IMR-90 (cell line): Measurements from ENCODE around the gene JPT1. TPM values are rescaled to one million over a fixed set of nuclear protein-coding genes. Genes with fewer than 3 reads are reported as not detected.

Experiments used
- ATAC-seq: fragments of 200-7000 bp; cut with Tn5 transposase; 2 replicates; pipeline ENCODE4 v1.9.1; 2020; ENCODE audit warnings: low read depth, mild to moderate bottlenecking, moderate library complexity
- BruUV-seq: library from RNA; stranded (reverse); fragments of 400-500 nt; replicated peaks from 2 replicates; lab custom pipeline; 2021; lab: Mats Ljungman, UMichigan
- CTCF ChIA-PET: fragments of 300-600 bp; formaldehyde crosslinking; extraction: SDS; loops from one replicate; lab custom pipeline; 2021; ENCODE audit warnings: antibody characterized with exemption; lab: Yijun Ruan, JAX
- POLR2A ChIA-PET: fragments of 300-600 bp; sonication (Branson Sonifier 250); formaldehyde crosslinking; loops from one replicate; lab custom pipeline; 2022; ENCODE audit warnings: antibody characterized with exemption; ENCODE audit not compliant: unreplicated experiment; lab: Charles Lee
- DNase-seq: peaks from one replicate; pipeline ENCODE4 v3.0.0; 2013
- H2AFZ ChIP-seq: replicated peaks from 2 replicates; pipeline ENCODE3; 2013; ENCODE audit warnings: low read length, mild to moderate bottlenecking; ENCODE audit not compliant: poor library complexity
- H2AK5ac ChIP-seq: 2 replicates; pipeline ENCODE4 v1.6.1; 2013; ENCODE audit warnings: low read depth, low read length, inconsistent platforms
- H2AK9ac ChIP-seq: replicated peaks from 2 replicates; pipeline ENCODE3; 2013; ENCODE audit warnings: mild to moderate bottlenecking, low read depth, low read length, moderate library complexity; ENCODE audit not compliant: poor library complexity
- H2BK120ac ChIP-seq: 2 replicates; pipeline ENCODE4 v1.6.1; 2013; ENCODE audit warnings: low read depth, low read length, inconsistent platforms
- H2BK15ac ChIP-seq: 3 replicates; pipeline ENCODE4 v1.6.1; 2013; ENCODE audit warnings: low read depth, low read length, inconsistent platforms
- H2BK20ac ChIP-seq: 2 replicates; pipeline ENCODE4 v1.6.1; 2013; ENCODE audit warnings: low read depth, mild to moderate bottlenecking, inconsistent platforms, low read length, moderate library complexity
- H2BK5ac ChIP-seq: 2 replicates; pipeline ENCODE4 v1.6.1; 2013; ENCODE audit warnings: mild to moderate bottlenecking, low read depth, low read length, inconsistent platforms; ENCODE audit not compliant: poor library complexity, severe bottlenecking
- H3K14ac ChIP-seq: replicated peaks from 2 replicates; pipeline ENCODE4 v1.6.1; 2013; ENCODE audit warnings: low read depth, low read length, inconsistent platforms
- H3K18ac ChIP-seq: 2 replicates; pipeline ENCODE4 v1.6.1; 2013; ENCODE audit warnings: low read depth, low read length, control low read depth
- H3K23ac ChIP-seq: 2 replicates; pipeline ENCODE4 v1.6.1; 2013; ENCODE audit warnings: low read depth, low read length, inconsistent platforms
- H3K27ac ChIP-seq: 2 replicates; pipeline ENCODE4 v1.5.1; 2013; ENCODE audit warnings: mild to moderate bottlenecking, control low read depth, low read length; ENCODE audit not compliant: insufficient read depth
- H3K27me3 ChIP-seq: 2 replicates; pipeline ENCODE4 v1.6.1; 2013; ENCODE audit warnings: low read length; ENCODE audit not compliant: control insufficient read depth, insufficient read depth
- H3K36me3 ChIP-seq: 2 replicates; pipeline ENCODE4 v1.6.1; 2013; ENCODE audit warnings: low read length, mixed read lengths; ENCODE audit not compliant: control insufficient read depth, insufficient read depth
- H3K4ac ChIP-seq: 2 replicates; pipeline ENCODE4 v1.6.1; 2013; ENCODE audit warnings: low read depth, low read length, inconsistent platforms
- H3K4me1 ChIP-seq: 2 replicates; pipeline ENCODE4 v1.6.1; 2013; ENCODE audit warnings: low read length, mixed read lengths; ENCODE audit not compliant: control insufficient read depth, insufficient read depth
- H3K4me2 ChIP-seq: 2 replicates; pipeline ENCODE4 v1.6.1; 2013; ENCODE audit warnings: low read depth, mild to moderate bottlenecking, control low read depth, low read length, moderate library complexity
- H3K4me3 ChIP-seq: 2 replicates; pipeline ENCODE4 v1.5.1; 2013; ENCODE audit warnings: low read depth, mild to moderate bottlenecking, control low read depth, low read length, moderate library complexity; ENCODE audit not compliant: insufficient read depth
- H3K56ac ChIP-seq: 2 replicates; pipeline ENCODE4 v1.6.1; 2013; ENCODE audit warnings: low read length, inconsistent platforms; ENCODE audit not compliant: insufficient read depth; ENCODE audit errors: extremely low read depth
- H3K79me1 ChIP-seq, 2 experiments: 2 replicates each; pipeline ENCODE4 v1.6.1; 2013; ENCODE audit warnings: low read length in 2 of 2, inconsistent platforms in 1 of 2, low read depth in 1 of 2
- H3K9ac ChIP-seq: 2 replicates; pipeline ENCODE4 v1.6.1; 2013; ENCODE audit warnings: low read depth, low read length, control low read depth
- H3K9me1 ChIP-seq: 2 replicates; pipeline ENCODE4 v1.6.1; 2013; ENCODE audit warnings: low read length, inconsistent platforms; ENCODE audit not compliant: insufficient read depth
- H3K9me3 ChIP-seq: 2 replicates; pipeline ENCODE4 v1.6.1; 2013; ENCODE audit warnings: low read length; ENCODE audit not compliant: control insufficient read depth, insufficient read depth
- H4K20me1 ChIP-seq: 2 replicates; pipeline ENCODE4 v1.6.1; 2013; ENCODE audit warnings: low read length, inconsistent platforms; ENCODE audit not compliant: insufficient read depth
- H4K5ac ChIP-seq: 2 replicates; pipeline ENCODE4 v1.6.1; 2013; ENCODE audit warnings: mild to moderate bottlenecking, low read depth, low read length, control low read depth
- H4K8ac ChIP-seq, 2 experiments: 2 replicates each; pipeline ENCODE4 v1.6.1; 2013; ENCODE audit warnings: low read depth in 2 of 2, low read length in 2 of 2, control low read depth in 1 of 2, inconsistent platforms in 1 of 2
- H4K91ac ChIP-seq: 2 replicates; pipeline ENCODE4 v1.6.1; 2013; ENCODE audit warnings: low read depth, low read length, inconsistent platforms; ENCODE audit not compliant: insufficient read depth
- BHLHE40 ChIP-seq: fragments of 150-350 bp; IDR thresholded peaks from 2 replicates; pipeline ENCODE4 v1.6.1; 2016; ENCODE audit warnings: mild to moderate bottlenecking, low read depth, low read length
- CEBPB ChIP-seq: IDR thresholded peaks from 2 replicates; pipeline ENCODE4 v1.6.1; 2012; ENCODE audit warnings: low read depth, low read length, improper control_type of control experiment
- CTCF ChIP-seq: conservative IDR thresholded peaks from 2 replicates; pipeline ENCODE4 v1.5.1; 2012; ENCODE audit warnings: mild to moderate bottlenecking, low read depth, low read length, improper control_type of control experiment
- ELK1 ChIP-seq: fragments of 150-350 bp; IDR thresholded peaks from 2 replicates; pipeline ENCODE4 v1.6.1; 2016; ENCODE audit warnings: low read depth, mild to moderate bottlenecking, low read length, moderate library complexity, borderline replicate concordance
- MAZ ChIP-seq: IDR thresholded peaks from 2 replicates; pipeline ENCODE4 v1.6.1; 2012; ENCODE audit warnings: low read depth, mild to moderate bottlenecking, low read length, improper control_type of control experiment, moderate library complexity, borderline replicate concordance
- MXI1 ChIP-seq: IDR thresholded peaks from 2 replicates; pipeline ENCODE4 v1.6.1; 2012; ENCODE audit warnings: low read depth, mild to moderate bottlenecking, low read length, moderate library complexity, borderline replicate concordance
- NFE2L2 ChIP-seq: fragments of 150-350 bp; IDR thresholded peaks from 2 replicates; pipeline ENCODE4 v1.6.1; 2016; ENCODE audit warnings: low read depth, mild to moderate bottlenecking, low read length
- POLR2A ChIP-seq: IDR thresholded peaks from 2 replicates; pipeline ENCODE4 v1.6.1; 2012; ENCODE audit warnings: mild to moderate bottlenecking, low read depth, low read length
- RAD21 ChIP-seq: IDR thresholded peaks from 2 replicates; pipeline ENCODE4 v1.6.1; 2012; ENCODE audit warnings: low read length, improper control_type of control experiment
- RCOR1 ChIP-seq: IDR thresholded peaks from 2 replicates; pipeline ENCODE4 v1.6.1; 2012; ENCODE audit warnings: mild to moderate bottlenecking, low read length, improper control_type of control experiment; ENCODE audit not compliant: insufficient replicate concordance
- SMC3 ChIP-seq: fragments of 150-350 bp; IDR thresholded peaks from 2 replicates; pipeline ENCODE4 v1.6.1; 2016; ENCODE audit warnings: low read depth, mild to moderate bottlenecking, antibody characterized with exemption, low read length, moderate library complexity
- WGBS, 2 experiments: methylation state at CpG; one replicate each; pipeline versions ENCODE4 v1.1.5 to v1.1.7; 2013; ENCODE audit warnings: missing lambda C conversion rate in 2 of 2; ENCODE audit not compliant: insufficient read length in 1 of 2; ENCODE audit errors: extremely low coverage in 2 of 2; 5-methylcytosine and 5-hydroxymethylcytosine counted together
- dilution Hi-C: fragments of 300-500 bp; cut with HindIII; formaldehyde crosslinking; loops from one replicate; pipeline ENCODE4 v1.14.3; 2018; ENCODE audit warnings: low sequenced_read_pairs; ENCODE audit not compliant: unreplicated experiment
- in situ Hi-C: fragments of 300-500 bp; cut with MboI; formaldehyde crosslinking; loops from 3 replicates; pipeline ENCODE4 v1.14.3; 2019; ENCODE audit warnings: low sequenced_read_pairs, inconsistent platforms, mixed read lengths
- intact Hi-C: fragments of 100-400 bp; cut with micrococcal nuclease; formaldehyde crosslinking; loops from 2 replicates; pipeline ENCODE4 v1.10.0; 2022
- polyA plus RNA-seq, 3 experiments: library from polyadenylated mRNA; depleted of rRNA; stranded (reverse); fragments of >200 nt; gene quantifications; 2 replicates each; pipeline ENCODE4 v1.2.3, GENCODE V29; 2012; ENCODE audit warnings: low replicate concordance in 1 of 3
- total RNA-seq: library from RNA; depleted of rRNA; stranded (reverse); fragments of >200 nt; gene quantifications from 2 replicates; pipeline ENCODE4 v1.2.3, GENCODE V29; 2012
- TF ChIP-seq, protein P1 (sequence below): fragments of 150-350 bp; IDR thresholded peaks from 2 replicates; pipeline ENCODE4 v1.6.1; 2017; ENCODE audit warnings: mild to moderate bottlenecking, antibody characterized with exemption, low read length, low read depth

The JPT1 gene
- total and polyA plus RNA-seq, 2 of the 4 experiments (the other 2 are of a cell fraction): 118 to 272 TPM

DNA sequence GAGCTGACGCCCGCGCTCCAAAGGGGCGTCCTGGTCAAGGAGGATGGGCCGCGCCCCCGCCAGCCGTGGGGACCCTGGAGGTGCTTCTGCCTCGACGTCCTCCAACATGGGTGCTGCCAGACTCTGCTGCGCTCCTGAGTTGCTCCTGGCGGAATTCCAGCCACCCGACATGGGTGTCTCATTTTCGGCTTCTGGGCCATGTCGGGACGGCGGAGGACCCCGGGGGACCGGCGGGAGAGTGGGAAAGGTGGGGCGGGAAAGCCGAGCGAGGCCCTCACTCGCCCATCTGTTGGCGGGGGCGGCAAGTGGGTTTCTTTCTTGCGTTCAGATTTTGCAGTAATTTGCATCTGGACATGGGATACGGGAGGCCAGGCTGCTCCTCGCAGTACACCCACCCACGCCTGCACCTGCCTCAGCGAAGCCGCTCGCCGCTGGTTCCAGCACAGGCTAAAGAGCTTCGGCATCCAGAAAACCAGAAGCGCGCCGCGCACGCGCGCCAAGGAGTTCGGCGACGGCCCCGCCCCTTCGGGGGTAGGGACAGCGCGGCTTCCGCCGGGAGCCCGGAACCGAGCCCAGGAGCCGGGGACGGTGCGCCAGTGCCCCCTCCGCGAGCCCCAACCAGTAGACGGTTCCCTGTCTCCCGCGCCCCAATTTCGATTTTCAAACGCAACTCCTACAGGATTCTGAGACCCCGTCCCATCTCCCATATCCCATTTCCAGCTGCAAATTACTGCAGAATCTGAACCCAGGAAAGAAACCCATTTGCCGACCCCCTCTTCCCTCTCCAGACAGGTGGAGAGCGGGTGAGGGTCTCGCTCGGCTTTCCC, 44.7 kb downstream of the JPT1 start, which contains the start of gene ARMC7 (continued):
- TF ChIP-seq ELK1: no peak

GRCh38 chr17:75109046-75109406, 45.3 kb downstream of the JPT1 start:
- dilution Hi-C loops: no loop called here
- BruUV-seq: no TSS peak
- 11% methylated on average over 5 of the region's 22 CpGs; no CpG with 5 or more reads in 1 of the 2 experiments for WGBS, 2 experiments
- no peak for TF ChIP-seq MXI1
- TF ChIP-seq POLR2A: no peak
- TF ChIP-seq RCOR1: no peak
- no peak for TF ChIP-seq BHLHE40
- TF ChIP-seq, protein P1, sequence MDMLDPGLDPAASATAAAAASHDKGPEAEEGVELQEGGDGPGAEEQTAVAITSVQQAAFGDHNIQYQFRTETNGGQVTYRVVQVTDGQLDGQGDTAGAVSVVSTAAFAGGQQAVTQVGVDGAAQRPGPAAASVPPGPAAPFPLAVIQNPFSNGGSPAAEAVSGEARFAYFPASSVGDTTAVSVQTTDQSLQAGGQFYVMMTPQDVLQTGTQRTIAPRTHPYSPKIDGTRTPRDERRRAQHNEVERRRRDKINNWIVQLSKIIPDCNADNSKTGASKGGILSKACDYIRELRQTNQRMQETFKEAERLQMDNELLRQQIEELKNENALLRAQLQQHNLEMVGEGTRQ: no peak
- TF ChIP-seq NFE2L2: no peak
- TF ChIP-seq MAZ: no peak
- no peak for TF ChIP-seq CEBPB
- no peak for TF ChIP-seq SMC3
- no peak for TF ChIP-seq RAD21
- TF ChIP-seq CTCF: no peak

More at GRCh38 chr17:75109046-75109406, 45.3 kb downstream of the JPT1 start:
- no peak overlapping the region for H2AK5ac ChIP-seq
- H2BK5ac ChIP-seq: no peak overlapping the region
- POLR2A ChIA-PET: interaction anchor here (1.6 kb wide), 1 partner anchor 30 kb away, joined by 8 read pairs; no protein-coding TSS in a partner anchor
- no peak overlapping the region for H3K9ac ChIP-seq
- no peak overlapping the region for H2BK15ac ChIP-seq
- no peak overlapping the region for H3K23ac ChIP-seq
- no peak overlapping the region for H2BK20ac ChIP-seq
- no peak overlapping the region for H3K18ac ChIP-seq
- H2BK120ac ChIP-seq: no peak overlapping the region
- in situ Hi-C loops (no loop called here), intact Hi-C loops (loop anchor here (5.0 kb wide), 1 partner anchor 37 kb away; no protein-coding TSS in a partner anchor)
- H4K8ac ChIP-seq: peak overlapping the region in 1 of 2 experiments; percentile 86; a peak in 2 of 4 replicates
- ATAC-seq (no peak), DNase-seq (no peak)
- peaks cover 17 to 28% of the 10 kb centered on the region in 2 experiments for H3K79me1 ChIP-seq
- H4K20me1 ChIP-seq: no peaks in the 10 kb centered on the region
- H3K27me3 ChIP-seq: peaks cover 2% of the 10 kb centered on the region; the same call in 1 of the 2 replicates
- H3K4me3 ChIP-seq: peak overlapping the region; percentile 87; the same call in 1 of the 2 replicates
- H3K36me3 ChIP-seq: peaks cover 2% of the 10 kb centered on the region; the same call in 1 of the 2 replicates
- H3K4me2 ChIP-seq: peak overlapping the region; percentile 94
- H4K91ac ChIP-seq: no peak overlapping the region
- H4K5ac ChIP-seq: no peak overlapping the region
- CTCF ChIA-PET: interaction anchor here (1.0 kb wide), 1 partner anchor 49 kb away, joined by 3 read pairs; no protein-coding TSS in a partner anchor
- H2AK9ac ChIP-seq: peak overlapping the region; percentile 29
- H2AFZ ChIP-seq: peak overlapping the region; percentile 88
- H3K56ac ChIP-seq: no peak overlapping the region
- no peak overlapping the region for H3K14ac ChIP-seq
- no peaks in the 10 kb centered on the region for H3K9me3 ChIP-seq
- no peak overlapping the region for H3K4ac ChIP-seq
- H3K9me1 ChIP-seq: 0 out of 2 replicates have a peak, but pooled peaks cover 5% of the 10 kb centered on the region
- H3K27ac ChIP-seq: no peak overlapping the region
- 0 out of 2 replicates have a peak, but pooled peaks cover 4% of the 10 kb centered on the region for H3K4me1 ChIP-seq
